CD8-positive, alpha-beta memory T cell (primary cell): Measurements from ENCODE around the gene PACS2. TPM values are rescaled to one million over a fixed set of nuclear protein-coding genes. Genes with fewer than 3 reads are reported as not detected.
"Not testable (repeated sequence)": the region's sequence is repeated elsewhere in the genome, so short reads cannot be mapped to it uniquely, and the experiment has no call there.

Experiments
- CTCF ChIA-PET: fragments of 350-600 bp; sonication (Branson Sonifier 250); formaldehyde crosslinking; loops from one replicate; lab custom pipeline; 2021; ENCODE audit warnings: antibody characterized with exemption; lab: Charles Lee
- POLR2A ChIA-PET: fragments of 350-600 bp; sonication (Branson Sonifier 250); formaldehyde crosslinking; loops from one replicate; lab custom pipeline; 2021; ENCODE audit warnings: antibody characterized with exemption; lab: Charles Lee
- DNase-seq, 5 donors: peaks; one replicate each; pipeline versions ENCODE4 v3.0.0 to v3.0.0-alpha.2; 2020 to 2022; ENCODE audit warnings: mixed read lengths in 1 of 5
- H3K27ac ChIP-seq: one replicate; pipeline ENCODE4 v1.7.0; 2013; ENCODE audit warnings: low read depth, mild to moderate bottlenecking, low read length, moderate library complexity
- H3K27me3 ChIP-seq: 2 replicates; pipeline ENCODE4 v1.7.0; 2013; ENCODE audit warnings: low read length, mild to moderate bottlenecking; ENCODE audit not compliant: insufficient read depth, poor library complexity, severe bottlenecking
- H3K36me3 ChIP-seq: 2 replicates; pipeline ENCODE4 v1.7.0; 2013; ENCODE audit warnings: mild to moderate bottlenecking, low read length, moderate library complexity; ENCODE audit not compliant: insufficient read depth
- H3K4me1 ChIP-seq: 2 replicates; pipeline ENCODE4 v1.7.0; 2013; ENCODE audit warnings: mild to moderate bottlenecking, low read length, moderate library complexity; ENCODE audit not compliant: insufficient read depth
- H3K4me3 ChIP-seq: 2 replicates; pipeline ENCODE4 v1.7.0; 2013; ENCODE audit warnings: mild to moderate bottlenecking, low read length
- H3K9me3 ChIP-seq: 2 replicates; pipeline ENCODE4 v1.7.0; 2013; ENCODE audit warnings: mild to moderate bottlenecking, low read length
- H3K27ac Mint-ChIP-seq, 8 donors: one replicate each; pipeline ENCODE4 v1.8.0; 2020 to 2021; ENCODE audit warnings: mixed read lengths in 8 of 8, mild to moderate bottlenecking in 6 of 8, inconsistent platforms in 3 of 8, moderate library complexity in 3 of 8
- H3K27me3 Mint-ChIP-seq, 2 donors: one replicate each; pipeline ENCODE4 v1.8.0; 2020 to 2021; ENCODE audit warnings: mixed read lengths in 2 of 2, mild to moderate bottlenecking in 1 of 2, moderate library complexity in 1 of 2
- H3K36me3 Mint-ChIP-seq, 3 donors: one replicate each; pipeline ENCODE4 v1.8.0; 2020 to 2021; ENCODE audit warnings: mixed read lengths in 3 of 3, inconsistent platforms in 1 of 3, mild to moderate bottlenecking in 1 of 3
- H3K4me1 Mint-ChIP-seq, 3 donors: one replicate each; pipeline ENCODE4 v1.8.0; 2020 to 2021; ENCODE audit warnings: mixed read lengths in 3 of 3, inconsistent platforms in 1 of 3, mild to moderate bottlenecking in 1 of 3
- H3K4me3 Mint-ChIP-seq, 7 donors: one replicate each; pipeline ENCODE4 v1.8.0; 2020 to 2021; ENCODE audit warnings: mixed read lengths in 7 of 7, mild to moderate bottlenecking in 6 of 7, moderate library complexity in 4 of 7, inconsistent platforms in 2 of 7
- H3K9me3 Mint-ChIP-seq, 5 donors: one replicate each; pipeline ENCODE4 v1.8.0; 2020 to 2022; ENCODE audit warnings: mixed read lengths in 5 of 5, mild to moderate bottlenecking in 3 of 5, moderate library complexity in 2 of 5, inconsistent platforms in 1 of 5
- polyA plus RNA-seq: library from polyadenylated mRNA; unstranded; fragments of 300-500 nt; fragmentation: Illumina TruSeq; gene quantifications from one replicate; pipeline ENCODE4 v1.2.3, GENCODE V29; 2021
- total RNA-seq, 2 experiments: library from RNA; stranded (reverse); gene quantifications; one replicate each; pipeline ENCODE4 v1.2.3, GENCODE V29; 2021

Gene PACS2
- total and polyA plus RNA-seq, 3 experiments from 2014 or later = 6.5 to 32.9 (median 31.0) TPM

DNA sequence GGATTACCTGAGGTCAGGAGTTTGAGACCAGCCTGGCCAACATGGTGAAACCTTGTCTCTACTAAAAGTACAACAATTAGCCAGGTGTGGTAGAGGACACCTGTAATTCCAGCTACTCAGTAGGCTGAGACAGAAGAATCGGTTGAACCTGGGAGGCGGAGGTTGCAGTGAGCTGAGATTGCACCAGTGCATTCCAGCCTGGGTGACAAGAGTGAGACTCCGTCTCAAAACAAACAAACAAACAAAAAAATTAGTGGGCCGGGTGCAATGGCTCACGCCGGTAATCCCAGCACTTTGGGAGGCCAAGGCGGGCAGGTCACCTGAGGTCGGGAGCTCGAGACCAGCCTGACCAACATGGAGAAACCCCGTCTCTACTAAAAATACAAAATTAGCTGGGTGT lies 46.9 kb downstream of the PACS2 start:
- H3K9me3 ChIP-seq, H3K4me3 Mint-ChIP-seq, H3K9me3 Mint-ChIP-seq, H3K36me3 ChIP-seq, H3K4me3 ChIP-seq, H3K36me3 Mint-ChIP-seq, POLR2A ChIA-PET, H3K4me1 ChIP-seq, H3K27me3 ChIP-seq, H3K27ac ChIP-seq, DNase-seq, H3K27me3 Mint-ChIP-seq: not testable (repeated sequence)
- CTCF ChIA-PET = interaction anchor here (1.2 kb wide), 1 partner anchor 119 kb away, joined by 5 read pairs; no protein-coding TSS in a partner anchor
- Mint-ChIP-seq H3K27ac (peak overlapping the region in 1 of 8 donors; percentile 9), H3K4me1 (peaks cover 5 to 16% (median 5%) of the 10 kb centered on the region in 3 donors)

DNA sequence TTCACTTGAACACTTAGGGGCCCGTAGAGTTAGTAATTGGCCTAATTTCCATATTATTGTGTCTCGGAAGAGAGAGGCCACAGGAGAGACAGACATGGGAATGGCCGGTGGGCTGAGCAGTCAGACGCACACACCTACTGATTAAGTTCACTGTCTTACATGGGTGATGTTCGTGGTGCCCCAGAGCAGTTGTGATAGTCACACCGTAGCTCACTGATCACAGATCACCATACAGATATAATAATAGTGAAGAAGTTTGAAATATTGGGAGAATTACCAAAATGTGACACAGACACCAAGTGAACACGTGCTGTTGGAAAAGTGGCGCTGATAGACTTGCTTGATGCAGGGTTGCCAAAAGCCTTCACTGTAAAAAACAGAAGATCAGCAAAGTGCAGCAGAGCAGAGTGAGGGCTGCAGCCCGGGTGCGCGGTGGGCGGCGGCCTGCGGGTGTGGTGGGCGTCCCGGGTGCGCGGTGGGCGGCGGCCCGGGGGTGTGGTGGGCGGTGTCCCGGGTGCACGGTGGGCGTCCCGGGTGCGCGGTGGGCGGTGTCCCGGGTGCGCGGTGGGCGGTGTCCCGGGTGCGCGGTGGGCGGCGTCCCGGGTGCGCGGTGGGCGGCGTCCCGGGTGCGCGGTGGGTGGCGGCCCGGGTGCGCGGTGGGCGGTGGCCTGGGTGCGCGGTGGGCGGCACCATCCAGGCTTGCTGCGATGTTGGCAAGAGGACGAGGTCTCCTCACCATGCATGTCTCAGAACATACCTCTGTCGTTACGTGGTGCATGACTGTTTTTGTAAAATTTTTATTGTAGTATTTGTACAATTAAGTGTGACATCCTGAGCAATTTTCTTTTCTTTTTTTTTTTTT lies 49.5 kb downstream of the PACS2 start:
- Mint-ChIP-seq H3K4me1 (peaks cover 5 to 16% (median 5%) of the 10 kb centered on the region in 3 donors), H3K27ac (peak overlapping the region; percentile 29 to 96 (median 56)), H3K9me3 (no peaks in the 10 kb centered on the region), H3K36me3 (peaks cover 0 to 10% (median 5%) of the 10 kb centered on the region in 3 donors), H3K27me3 (no peaks in the 10 kb centered on the region), H3K4me3 (peak overlapping the region; percentile 55 to 84 (median 72))
- Histone ChIP-seq H3K9me3 (no peaks in the 10 kb centered on the region), H3K27me3 (no peaks in the 10 kb centered on the region), H3K4me3 (no peak overlapping the region), H3K4me1 (peaks cover 8% of the 10 kb centered on the region), H3K27ac (no peak overlapping the region), H3K36me3 (no peaks in the 10 kb centered on the region)
- ChIA-PET CTCF (interaction anchor here (2.9 kb wide), 1 partner anchor 117 kb away, joined by 11 read pairs; no protein-coding TSS in a partner anchor), POLR2A (no interaction called here)
- peak; percentile 33 to 77 (median 60) for DNase-seq

DNA sequence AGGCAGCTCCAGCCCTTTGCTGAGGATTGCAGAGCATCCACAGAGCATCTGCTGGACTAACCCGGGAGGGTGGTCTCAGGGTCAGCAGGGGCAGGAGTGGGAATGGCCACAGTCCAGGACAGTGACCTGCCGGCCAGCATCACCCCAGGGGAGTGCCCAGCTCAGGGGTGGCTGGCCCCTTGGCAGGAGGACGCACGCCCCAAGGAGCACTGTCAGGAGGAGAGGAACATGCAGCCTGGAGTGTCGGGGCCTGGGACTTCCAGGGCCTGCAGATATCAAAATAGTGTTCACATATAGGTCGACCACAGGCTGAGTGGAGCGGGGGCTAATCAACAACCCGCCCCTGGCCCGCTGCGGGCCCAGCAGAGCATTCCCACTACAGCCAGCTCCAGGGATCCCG lies 50.6 kb downstream of the PACS2 start:
- H3K4me3 Mint-ChIP-seq = no peak overlapping the region
- no peak overlapping the region for H3K27ac Mint-ChIP-seq
- Histone ChIP-seq H3K27ac (no peak overlapping the region), H3K36me3 (no peaks in the 10 kb centered on the region), H3K9me3 (no peaks in the 10 kb centered on the region), H3K4me1 (peaks cover 8% of the 10 kb centered on the region), H3K4me3 (no peak overlapping the region), H3K27me3 (no peaks in the 10 kb centered on the region)
- no peaks in the 10 kb centered on the region for H3K9me3 Mint-ChIP-seq
- DNase-seq = no peak
- H3K27me3 Mint-ChIP-seq = no peaks in the 10 kb centered on the region
- CTCF ChIA-PET = interaction anchor here (0.8 to 2.9 kb wide), 2 partner anchors 116 to 125 kb away, joined by 5 to 11 read pairs; no protein-coding TSS in a partner anchor
- H3K4me1 Mint-ChIP-seq = peaks cover 5 to 16% (median 5%) of the 10 kb centered on the region in 3 donors
- POLR2A ChIA-PET = no interaction called here
- peaks cover 0 to 12% (median 5%) of the 10 kb centered on the region in 3 donors for H3K36me3 Mint-ChIP-seq

DNA sequence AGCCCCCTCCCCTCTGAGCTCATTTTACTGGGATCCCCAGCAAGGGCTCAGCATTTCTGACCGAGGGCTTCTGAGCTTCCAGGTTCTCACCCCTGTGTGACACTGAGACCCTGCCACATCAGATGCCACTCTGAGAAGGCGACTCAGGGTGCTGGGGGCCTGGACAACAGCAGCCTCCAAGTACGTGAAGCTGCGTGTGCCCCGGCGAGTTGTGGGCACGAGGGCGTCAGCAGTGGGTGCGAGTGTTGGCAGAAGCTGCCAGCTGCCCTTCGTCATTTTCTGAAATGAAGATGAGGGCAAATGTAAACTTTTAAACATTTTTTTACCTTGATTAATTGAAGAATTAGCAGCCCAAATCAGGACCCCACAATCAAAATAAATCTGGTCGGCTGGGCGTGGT lies 51.1 kb downstream of the PACS2 start:
- H3K4me1 Mint-ChIP-seq = peaks cover 6 to 18% (median 6%) of the 10 kb centered on the region in 3 donors
- H3K4me1 ChIP-seq = peaks cover 10% of the 10 kb centered on the region
- H3K27ac ChIP-seq = no peak overlapping the region
- H3K36me3 Mint-ChIP-seq = peaks cover 0 to 12% (median 4%) of the 10 kb centered on the region in 3 donors
- H3K27me3 ChIP-seq = no peaks in the 10 kb centered on the region
- no peak for DNase-seq
- ChIA-PET CTCF (interaction anchor here (2.9 kb wide), 1 partner anchor 116 kb away, joined by 11 read pairs; no protein-coding TSS in a partner anchor), POLR2A (no interaction called here)
- H3K36me3 ChIP-seq = no peaks in the 10 kb centered on the region
- H3K4me3 ChIP-seq = no peak overlapping the region
- H3K9me3 ChIP-seq = no peaks in the 10 kb centered on the region
- no peaks in the 10 kb centered on the region for H3K9me3 Mint-ChIP-seq
- no peak overlapping the region for H3K4me3 Mint-ChIP-seq
- no peak overlapping the region for H3K27ac Mint-ChIP-seq
- no peaks in the 10 kb centered on the region for H3K27me3 Mint-ChIP-seq

DNA sequence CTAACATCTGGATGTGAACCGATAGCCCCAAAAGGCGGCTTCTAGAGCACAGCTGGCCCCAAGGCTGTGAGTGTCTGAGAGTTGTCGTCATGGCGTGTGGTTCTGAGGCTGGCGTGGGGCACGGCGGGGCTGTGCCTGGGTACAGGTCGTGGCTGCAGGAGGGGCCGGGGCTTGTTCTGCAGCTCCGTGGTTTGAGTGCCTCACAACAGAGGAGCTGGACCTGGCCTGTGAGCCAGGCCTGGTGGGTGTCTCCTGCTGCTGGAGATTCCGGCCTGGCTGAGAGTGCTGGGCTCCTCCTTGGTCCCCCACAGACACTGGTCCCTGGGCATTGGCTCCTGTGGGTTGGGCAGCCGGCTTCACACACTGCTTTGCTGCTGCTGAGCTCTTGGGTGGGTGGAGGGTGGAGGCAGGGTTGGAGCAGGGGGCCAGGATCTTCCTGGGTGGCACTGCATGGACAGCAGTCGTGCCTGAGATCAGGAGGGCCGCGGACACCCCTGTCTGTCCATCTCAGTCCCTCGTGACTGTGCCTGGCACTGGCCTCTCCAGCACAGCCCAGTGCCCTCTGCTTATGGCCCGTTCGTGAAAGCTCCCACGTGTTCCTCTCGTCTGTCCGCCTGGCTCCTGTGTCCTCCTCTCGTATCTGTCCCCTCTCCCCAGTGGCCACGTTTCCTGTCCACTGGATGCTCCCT lies 52.0 kb downstream of the PACS2 start:
- Mint-ChIP-seq H3K27ac (no peak overlapping the region), H3K9me3 (no peaks in the 10 kb centered on the region), H3K4me3 (no peak overlapping the region), H3K27me3 (no peaks in the 10 kb centered on the region), H3K36me3 (peaks cover 0 to 11% (median 2%) of the 10 kb centered on the region in 3 donors), H3K4me1 (peaks cover 8 to 21% (median 10%) of the 10 kb centered on the region in 3 donors)
- Histone ChIP-seq H3K9me3 (no peaks in the 10 kb centered on the region), H3K27ac (no peak overlapping the region), H3K4me3 (no peak overlapping the region), H3K4me1 (peaks cover 16% of the 10 kb centered on the region), H3K27me3 (no peaks in the 10 kb centered on the region), H3K36me3 (no peaks in the 10 kb centered on the region)
- CTCF ChIA-PET = interaction anchor here (1.3 to 2.9 kb wide), 2 partner anchors 115 to 123 kb away, joined by 4 to 11 read pairs; no protein-coding TSS in a partner anchor
- no peak for DNase-seq
- POLR2A ChIA-PET = interaction anchor here (0.8 kb wide), 1 partner anchor 123 kb away, joined by 6 read pairs; no protein-coding TSS in a partner anchor

DNA sequence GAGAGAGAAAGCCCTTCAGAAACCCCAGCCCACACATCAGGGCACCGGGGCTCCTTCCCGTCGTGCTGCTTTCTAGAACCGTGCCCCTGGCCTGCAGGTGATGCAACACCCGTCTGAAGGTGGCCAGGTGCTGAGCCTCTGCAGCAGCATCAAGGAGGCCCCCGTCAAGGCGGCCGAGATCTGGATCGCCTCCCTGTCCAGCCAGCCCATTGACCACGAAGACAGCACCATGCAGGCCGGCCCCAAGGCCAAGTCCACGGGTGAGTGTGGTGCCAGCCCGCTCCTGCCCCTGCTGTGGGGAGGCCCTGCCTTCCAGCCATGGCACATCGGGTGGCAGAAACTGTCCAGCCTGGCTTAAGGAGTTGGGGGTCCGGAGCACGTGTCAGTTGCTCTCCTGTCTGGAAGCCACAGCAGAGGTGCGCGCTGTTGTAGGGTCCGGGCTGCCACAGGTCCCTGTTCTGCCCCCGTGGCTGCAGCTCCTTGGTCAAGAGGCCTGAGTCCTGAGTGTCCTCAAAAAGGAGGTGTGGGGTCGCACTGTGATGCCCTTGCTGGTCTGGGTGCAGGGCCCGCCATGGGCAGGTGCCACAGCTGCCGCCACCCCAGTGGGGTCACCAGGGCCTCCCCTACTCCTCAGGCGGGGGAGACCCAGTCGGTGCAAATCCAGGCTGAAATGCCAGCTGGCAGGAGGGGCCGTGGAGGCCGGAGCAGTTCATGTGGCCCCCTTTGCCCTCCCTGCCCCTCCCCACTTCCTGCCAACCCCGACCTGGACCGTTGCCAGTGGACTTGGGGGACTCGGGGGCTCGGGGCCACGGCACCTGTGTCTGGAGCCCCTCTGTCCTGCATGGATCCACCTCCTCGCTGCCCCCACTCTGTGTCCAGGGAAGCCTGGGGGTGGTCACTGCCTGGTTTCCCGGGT lies 52.8 kb downstream of the PACS2 start:
- POLR2A ChIA-PET = no interaction called here
- Histone ChIP-seq H3K27me3 (no peaks in the 10 kb centered on the region), H3K4me1 (peaks cover 16% of the 10 kb centered on the region), H3K4me3 (no peak overlapping the region), H3K9me3 (no peaks in the 10 kb centered on the region), H3K36me3 (no peaks in the 10 kb centered on the region), H3K27ac (no peak overlapping the region)
- Mint-ChIP-seq H3K27me3 (no peaks in the 10 kb centered on the region), H3K4me3 (no peak overlapping the region), H3K27ac (no peak overlapping the region), H3K36me3 (peaks cover 0 to 11% (median 2%) of the 10 kb centered on the region in 3 donors), H3K4me1 (peaks cover 8 to 21% (median 10%) of the 10 kb centered on the region in 3 donors), H3K9me3 (no peaks in the 10 kb centered on the region)
- CTCF ChIA-PET = interaction anchor here (1.3 to 2.9 kb wide), 2 partner anchors 114 to 122 kb away, joined by 4 to 11 read pairs; no protein-coding TSS in a partner anchor
- no peak for DNase-seq

DNA sequence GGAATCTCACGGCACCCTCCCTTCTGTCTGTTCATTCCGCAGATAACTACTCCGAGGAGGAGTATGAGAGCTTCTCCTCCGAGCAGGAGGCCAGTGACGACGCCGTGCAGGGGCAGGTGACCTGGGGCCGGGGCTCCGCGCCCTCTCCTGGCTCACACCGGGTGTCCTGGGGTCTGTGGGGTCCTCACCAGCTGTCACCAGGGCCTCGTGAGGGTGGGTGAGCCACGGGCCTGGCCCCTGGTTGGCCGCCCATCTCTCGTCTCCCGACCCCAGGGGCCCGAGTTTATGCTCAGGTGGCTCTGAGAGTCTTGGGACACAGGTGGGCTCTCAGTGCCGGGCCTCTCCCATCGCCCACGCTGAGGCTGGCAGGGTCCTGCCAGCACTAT lies 53.5 kb downstream of the PACS2 start:
- no peak overlapping the region for H3K4me3 ChIP-seq
- no peak overlapping the region for H3K27ac ChIP-seq
- CTCF ChIA-PET = no interaction called here
- peaks cover 8 to 20% (median 10%) of the 10 kb centered on the region in 3 donors for H3K4me1 Mint-ChIP-seq
- H3K27me3 ChIP-seq = no peaks in the 10 kb centered on the region
- POLR2A ChIA-PET = no interaction called here
- no peak overlapping the region for H3K27ac Mint-ChIP-seq
- H3K4me3 Mint-ChIP-seq = no peak overlapping the region
- peaks cover 0 to 11% (median 2%) of the 10 kb centered on the region in 3 donors for H3K36me3 Mint-ChIP-seq
- H3K9me3 ChIP-seq = no peaks in the 10 kb centered on the region
- H3K9me3 Mint-ChIP-seq = no peaks in the 10 kb centered on the region
- H3K36me3 ChIP-seq = no peaks in the 10 kb centered on the region
- peaks cover 16% of the 10 kb centered on the region for H3K4me1 ChIP-seq
- DNase-seq = no peak
- H3K27me3 Mint-ChIP-seq = no peaks in the 10 kb centered on the region
